WTC11 (cell line): ENCODE data around the gene CACNG1. TPM values are rescaled to one million over a fixed set of nuclear protein-coding genes. Genes with fewer than 3 reads are reported as not detected.

Experiments used
- ATAC-seq: fragments of 200-7000 bp; cut with Tn5 transposase; 2 replicates; pipeline ENCODE4 v1.10.0; 2021; ENCODE audit warnings: mild to moderate bottlenecking, moderate library complexity
- CTCF ChIA-PET: fragments of 300-600 bp; sonication (Branson Sonifier 250); formaldehyde crosslinking; loops from one replicate; lab custom pipeline; 2021; ENCODE audit warnings: antibody characterized with exemption; lab: Charles Lee
- POLR2A ChIA-PET: fragments of 350-600 bp; sonication (Branson Sonifier 250); formaldehyde crosslinking; loops from one replicate; lab custom pipeline; 2021; ENCODE audit warnings: antibody characterized with exemption; lab: Charles Lee
- DNase-seq: peaks from one replicate; pipeline ENCODE4 v3.0.0; 2021; ENCODE audit warnings: low spot score
- H3K27ac Mint-ChIP-seq: 2 replicates; pipeline ENCODE4 v1.8.0; 2021; ENCODE audit warnings: mixed read lengths
- H3K27me3 Mint-ChIP-seq: 2 replicates; pipeline ENCODE4 v1.8.0; 2021; ENCODE audit warnings: low read depth, mild to moderate bottlenecking, moderate library complexity, mixed read lengths
- H3K36me3 Mint-ChIP-seq: 2 replicates; pipeline ENCODE4 v1.8.0; 2021; ENCODE audit warnings: mixed read lengths
- H3K4me1 Mint-ChIP-seq: 2 replicates; pipeline ENCODE4 v1.8.0; 2022; ENCODE audit warnings: mixed read lengths
- H3K4me3 Mint-ChIP-seq: 2 replicates; pipeline ENCODE4 v1.8.0; 2021; ENCODE audit warnings: mild to moderate bottlenecking, moderate library complexity, mixed read lengths
- H3K9me3 Mint-ChIP-seq: 2 replicates; pipeline ENCODE4 v1.8.0; 2021; ENCODE audit warnings: mixed read lengths
- CREM ChIP-seq: sonication (generic); formaldehyde crosslinking; IDR thresholded peaks from 2 replicates; pipeline ENCODE4 v1.8.1; 2022; ENCODE audit warnings: mild to moderate bottlenecking, missing genetic modification reagents, moderate library complexity
- ESRRA ChIP-seq: sonication (generic); formaldehyde crosslinking; IDR thresholded peaks from 2 replicates; pipeline ENCODE4 v1.8.1; 2022; ENCODE audit warnings: mild to moderate bottlenecking, missing genetic modification reagents, borderline replicate concordance
- JAZF1 ChIP-seq: fragments of 250-450 bp; sonication (Bioruptor Pico); IDR thresholded peaks from 2 replicates; pipeline ENCODE4 v1.9.0; 2021; ENCODE audit warnings: moderate library complexity, mild to moderate bottlenecking, inconsistent platforms
- JUN ChIP-seq: sonication (generic); formaldehyde crosslinking; IDR thresholded peaks from 2 replicates; pipeline ENCODE4 v1.8.0; 2023; ENCODE audit warnings: mild to moderate bottlenecking, missing genetic modification reagents
- NFYB ChIP-seq: sonication (generic); formaldehyde crosslinking; conservative IDR thresholded peaks from 2 replicates; pipeline ENCODE4 v1.8.0; 2022; ENCODE audit warnings: low read depth, missing genetic modification reagents
- PRRX2 ChIP-seq: fragments of 250-450 bp; sonication (Bioruptor Pico); IDR thresholded peaks from 2 replicates; pipeline ENCODE4 v1.8.0; 2021; ENCODE audit warnings: mild to moderate bottlenecking
- ZNF121 ChIP-seq: sonication (generic); formaldehyde crosslinking; IDR thresholded peaks from 2 replicates; pipeline ENCODE4 v1.8.0; 2023; ENCODE audit warnings: missing genetic modification reagents
- ZNF263 ChIP-seq: sonication (generic); formaldehyde crosslinking; IDR thresholded peaks from 2 replicates; pipeline ENCODE4 v1.8.1; 2022; ENCODE audit warnings: low read depth, mild to moderate bottlenecking, moderate library complexity, missing genetic modification reagents
- total RNA-seq: library from RNA; stranded (reverse); gene quantifications from 3 replicates; pipeline ENCODE4 v1.2.3, GENCODE V29; 2021
- TF ChIP-seq, protein P1 (sequence below): fragments of 250-450 bp; sonication (Bioruptor Pico); conservative IDR thresholded peaks from 2 replicates; pipeline ENCODE4 v1.9.0; 2021; ENCODE audit warnings: mild to moderate bottlenecking
- TF ChIP-seq, protein P2 (sequence below): sonication (generic); formaldehyde crosslinking; IDR thresholded peaks from 2 replicates; pipeline ENCODE4 v1.8.1; 2022; ENCODE audit warnings: mild to moderate bottlenecking, missing genetic modification reagents, moderate library complexity, borderline replicate concordance
- TF ChIP-seq, protein P3 (sequence below): fragments of 250-450 bp; sonication (Bioruptor Pico); IDR thresholded peaks from 2 replicates; pipeline ENCODE4 v1.9.0; 2021; ENCODE audit warnings: mild to moderate bottlenecking
- TF ChIP-seq, protein P4 (sequence below): sonication (generic); formaldehyde crosslinking; IDR thresholded peaks from 2 replicates; pipeline ENCODE4 v1.8.0; 2022; ENCODE audit warnings: missing genetic modification reagents
- TF ChIP-seq, protein P5 (sequence below): sonication (generic); formaldehyde crosslinking; IDR thresholded peaks from 2 replicates; pipeline ENCODE4 v1.8.0; 2022; ENCODE audit warnings: mild to moderate bottlenecking, missing genetic modification reagents
- TF ChIP-seq, protein P6 (sequence below): fragments of 250-450 bp; sonication (Bioruptor Pico); IDR thresholded peaks from 2 replicates; pipeline ENCODE4 v2.1.2; 2022; ENCODE audit warnings: mild to moderate bottlenecking, moderate library complexity
- TF ChIP-seq, protein P7 (sequence below): sonication (generic); formaldehyde crosslinking; IDR thresholded peaks from 2 replicates; pipeline ENCODE4 v1.8.1; 2023; ENCODE audit warnings: mild to moderate bottlenecking, missing genetic modification reagents, moderate library complexity
- TF ChIP-seq, protein P8 (sequence below): sonication (generic); formaldehyde crosslinking; IDR thresholded peaks from 2 replicates; pipeline ENCODE4 v1.8.1; 2023; ENCODE audit warnings: mild to moderate bottlenecking, missing genetic modification reagents
- TF ChIP-seq, protein P9 (sequence below): sonication (generic); formaldehyde crosslinking; conservative IDR thresholded peaks from 2 replicates; pipeline ENCODE4 v1.8.1; 2022; ENCODE audit warnings: mild to moderate bottlenecking, missing genetic modification reagents

CACNG1 gene
- total RNA-seq, 1 experiment from 2014 or later = not detected

DNA sequence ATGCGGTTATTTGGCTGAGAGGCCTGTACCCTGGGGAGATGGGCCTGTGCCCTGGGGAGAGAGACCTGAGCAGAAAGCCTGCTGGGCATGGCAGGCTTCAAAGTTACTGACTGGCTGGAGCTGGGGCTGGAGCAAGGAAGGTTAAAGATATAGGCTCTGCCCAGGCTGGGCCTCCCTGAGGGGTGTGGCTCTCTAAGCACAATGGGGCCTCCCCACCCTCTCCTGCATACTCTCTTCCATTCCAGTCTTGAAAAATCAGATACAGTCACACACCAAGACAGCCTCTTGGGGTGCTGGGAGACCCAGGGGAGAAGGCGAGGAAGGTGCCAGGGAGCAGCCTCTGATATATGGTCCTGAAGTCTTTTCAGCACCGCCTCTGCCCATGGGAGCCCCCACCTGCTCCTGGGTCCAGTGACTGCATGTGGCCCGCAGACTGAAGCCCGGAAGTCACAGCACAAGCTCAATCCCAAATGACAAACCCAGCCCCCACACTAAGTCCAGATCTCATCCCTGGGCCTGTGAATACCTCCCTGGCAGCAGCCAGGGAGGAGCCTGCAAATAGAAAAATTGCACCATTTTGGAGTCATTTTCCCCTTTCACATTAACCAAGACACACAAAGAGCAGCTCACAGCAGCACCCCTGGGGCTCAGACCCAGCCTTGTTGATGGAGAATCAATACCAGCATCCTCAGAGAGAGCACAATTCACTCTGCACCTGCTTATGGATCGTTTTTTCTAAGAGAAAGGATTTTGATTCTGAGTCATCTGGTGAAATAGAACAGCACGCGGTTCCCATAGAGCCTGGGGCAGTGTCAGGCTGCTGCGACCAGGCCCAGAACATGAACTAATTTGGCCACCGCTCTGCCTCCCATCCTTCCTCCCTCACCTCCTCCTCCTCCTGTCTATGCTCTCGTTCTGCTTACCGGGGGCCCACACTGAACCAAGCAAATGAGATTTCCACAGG, 25.6 kb upstream of the CACNG1 start:
- DNase-seq (no peak), ATAC-seq (no peak)
- H3K27me3 Mint-ChIP-seq = no peaks in the 10 kb centered on the region
- no peak overlapping the region for H3K4me3 Mint-ChIP-seq
- no peaks in the 10 kb centered on the region for H3K9me3 Mint-ChIP-seq
- no peaks in the 10 kb centered on the region for H3K36me3 Mint-ChIP-seq
- H3K4me1 Mint-ChIP-seq = peaks cover 4% of the 10 kb centered on the region
- ChIA-PET POLR2A (interaction anchor here (0.6 kb wide), 1 partner anchor 346 kb away, joined by 7 read pairs; no protein-coding TSS in a partner anchor), CTCF (interaction anchor here (1.4 kb wide), 1 partner anchor 102 kb away, joined by 3 read pairs; no protein-coding TSS in a partner anchor)
- H3K27ac Mint-ChIP-seq = no peak overlapping the region
- no peak for TF ChIP-seq JAZF1 (CRISPR knock-in tag)
- no peak for TF ChIP-seq PRRX2
- no peak for TF ChIP-seq NFYB (CRISPR knock-in tag)
- TF ChIP-seq ESRRA (CRISPR knock-in tag) = no peak
- TF ChIP-seq, protein P1, sequence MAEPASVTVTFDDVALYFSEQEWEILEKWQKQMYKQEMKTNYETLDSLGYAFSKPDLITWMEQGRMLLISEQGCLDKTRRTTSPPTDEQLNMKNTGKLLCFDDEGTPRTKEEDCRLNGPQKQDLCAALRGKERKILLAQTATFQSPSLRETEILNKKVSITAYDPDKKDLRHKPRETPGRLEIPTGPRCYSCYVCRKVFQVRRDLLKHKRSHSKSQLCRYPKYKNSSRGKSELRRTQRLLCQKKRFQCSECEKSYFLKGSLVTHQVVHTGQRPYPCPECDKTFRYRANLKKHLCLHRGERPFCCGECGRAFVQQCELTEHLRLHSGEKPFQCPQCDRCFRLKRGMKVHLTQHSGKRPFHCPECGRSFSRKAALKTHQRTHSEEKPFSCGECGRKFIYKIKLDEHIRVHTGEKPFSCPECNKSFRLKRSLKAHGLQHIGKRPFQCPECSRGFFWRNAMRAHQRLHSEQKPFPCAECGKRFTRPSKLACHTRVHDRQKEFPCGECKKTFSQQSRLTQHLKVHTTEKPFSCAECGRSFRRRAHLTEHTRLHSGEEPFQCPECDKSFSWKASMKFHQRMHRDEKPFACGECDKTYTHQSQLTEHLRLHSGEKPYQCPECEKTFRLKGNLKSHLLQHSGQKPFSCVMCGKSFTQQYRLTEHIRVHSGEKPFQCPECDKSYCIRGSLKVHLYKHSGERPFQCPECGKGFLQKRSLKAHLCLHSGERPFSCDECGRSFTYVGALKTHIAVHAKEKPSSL (CRISPR knock-in tag) = no peak
- TF ChIP-seq JUN = no peak
- TF ChIP-seq ZNF263 (CRISPR knock-in tag) = no peak
- no peak for TF ChIP-seq CREM (CRISPR knock-in tag)
- TF ChIP-seq, protein P2, sequence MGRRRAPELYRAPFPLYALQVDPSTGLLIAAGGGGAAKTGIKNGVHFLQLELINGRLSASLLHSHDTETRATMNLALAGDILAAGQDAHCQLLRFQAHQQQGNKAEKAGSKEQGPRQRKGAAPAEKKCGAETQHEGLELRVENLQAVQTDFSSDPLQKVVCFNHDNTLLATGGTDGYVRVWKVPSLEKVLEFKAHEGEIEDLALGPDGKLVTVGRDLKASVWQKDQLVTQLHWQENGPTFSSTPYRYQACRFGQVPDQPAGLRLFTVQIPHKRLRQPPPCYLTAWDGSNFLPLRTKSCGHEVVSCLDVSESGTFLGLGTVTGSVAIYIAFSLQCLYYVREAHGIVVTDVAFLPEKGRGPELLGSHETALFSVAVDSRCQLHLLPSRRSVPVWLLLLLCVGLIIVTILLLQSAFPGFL (CRISPR knock-in tag) = no peak
- TF ChIP-seq, protein P3, sequence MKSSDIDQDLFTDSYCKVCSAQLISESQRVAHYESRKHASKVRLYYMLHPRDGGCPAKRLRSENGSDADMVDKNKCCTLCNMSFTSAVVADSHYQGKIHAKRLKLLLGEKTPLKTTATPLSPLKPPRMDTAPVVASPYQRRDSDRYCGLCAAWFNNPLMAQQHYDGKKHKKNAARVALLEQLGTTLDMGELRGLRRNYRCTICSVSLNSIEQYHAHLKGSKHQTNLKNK (CRISPR knock-in tag) = no peak
- TF ChIP-seq, protein P4, sequence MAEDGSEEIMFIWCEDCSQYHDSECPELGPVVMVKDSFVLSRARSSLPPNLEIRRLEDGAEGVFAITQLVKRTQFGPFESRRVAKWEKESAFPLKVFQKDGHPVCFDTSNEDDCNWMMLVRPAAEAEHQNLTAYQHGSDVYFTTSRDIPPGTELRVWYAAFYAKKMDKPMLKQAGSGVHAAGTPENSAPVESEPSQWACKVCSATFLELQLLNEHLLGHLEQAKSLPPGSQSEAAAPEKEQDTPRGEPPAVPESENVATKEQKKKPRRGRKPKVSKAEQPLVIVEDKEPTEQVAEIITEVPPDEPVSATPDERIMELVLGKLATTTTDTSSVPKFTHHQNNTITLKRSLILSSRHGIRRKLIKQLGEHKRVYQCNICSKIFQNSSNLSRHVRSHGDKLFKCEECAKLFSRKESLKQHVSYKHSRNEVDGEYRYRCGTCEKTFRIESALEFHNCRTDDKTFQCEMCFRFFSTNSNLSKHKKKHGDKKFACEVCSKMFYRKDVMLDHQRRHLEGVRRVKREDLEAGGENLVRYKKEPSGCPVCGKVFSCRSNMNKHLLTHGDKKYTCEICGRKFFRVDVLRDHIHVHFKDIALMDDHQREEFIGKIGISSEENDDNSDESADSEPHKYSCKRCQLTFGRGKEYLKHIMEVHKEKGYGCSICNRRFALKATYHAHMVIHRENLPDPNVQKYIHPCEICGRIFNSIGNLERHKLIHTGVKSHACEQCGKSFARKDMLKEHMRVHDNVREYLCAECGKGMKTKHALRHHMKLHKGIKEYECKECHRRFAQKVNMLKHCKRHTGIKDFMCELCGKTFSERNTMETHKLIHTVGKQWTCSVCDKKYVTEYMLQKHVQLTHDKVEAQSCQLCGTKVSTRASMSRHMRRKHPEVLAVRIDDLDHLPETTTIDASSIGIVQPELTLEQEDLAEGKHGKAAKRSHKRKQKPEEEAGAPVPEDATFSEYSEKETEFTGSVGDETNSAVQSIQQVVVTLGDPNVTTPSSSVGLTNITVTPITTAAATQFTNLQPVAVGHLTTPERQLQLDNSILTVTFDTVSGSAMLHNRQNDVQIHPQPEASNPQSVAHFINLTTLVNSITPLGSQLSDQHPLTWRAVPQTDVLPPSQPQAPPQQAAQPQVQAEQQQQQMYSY (CRISPR knock-in tag) = no peak
- TF ChIP-seq, protein P5, sequence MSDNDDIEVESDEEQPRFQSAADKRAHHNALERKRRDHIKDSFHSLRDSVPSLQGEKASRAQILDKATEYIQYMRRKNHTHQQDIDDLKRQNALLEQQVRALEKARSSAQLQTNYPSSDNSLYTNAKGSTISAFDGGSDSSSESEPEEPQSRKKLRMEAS = no peak
- TF ChIP-seq, protein P6, sequence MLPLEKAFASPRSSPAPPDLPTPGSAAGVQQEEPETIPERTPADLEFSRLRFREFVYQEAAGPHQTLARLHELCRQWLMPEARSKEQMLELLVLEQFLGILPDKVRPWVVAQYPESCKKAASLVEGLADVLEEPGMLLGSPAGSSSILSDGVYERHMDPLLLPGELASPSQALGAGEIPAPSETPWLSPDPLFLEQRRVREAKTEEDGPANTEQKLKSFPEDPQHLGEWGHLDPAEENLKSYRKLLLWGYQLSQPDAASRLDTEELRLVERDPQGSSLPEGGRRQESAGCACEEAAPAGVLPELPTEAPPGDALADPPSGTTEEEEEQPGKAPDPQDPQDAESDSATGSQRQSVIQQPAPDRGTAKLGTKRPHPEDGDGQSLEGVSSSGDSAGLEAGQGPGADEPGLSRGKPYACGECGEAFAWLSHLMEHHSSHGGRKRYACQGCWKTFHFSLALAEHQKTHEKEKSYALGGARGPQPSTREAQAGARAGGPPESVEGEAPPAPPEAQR = no peak
- TF ChIP-seq ZNF121 (CRISPR knock-in tag) = no peak
- TF ChIP-seq, protein P7, sequence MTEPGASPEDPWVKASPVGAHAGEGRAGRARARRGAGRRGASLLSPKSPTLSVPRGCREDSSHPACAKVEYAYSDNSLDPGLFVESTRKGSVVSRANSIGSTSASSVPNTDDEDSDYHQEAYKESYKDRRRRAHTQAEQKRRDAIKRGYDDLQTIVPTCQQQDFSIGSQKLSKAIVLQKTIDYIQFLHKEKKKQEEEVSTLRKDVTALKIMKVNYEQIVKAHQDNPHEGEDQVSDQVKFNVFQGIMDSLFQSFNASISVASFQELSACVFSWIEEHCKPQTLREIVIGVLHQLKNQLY (CRISPR knock-in tag) = no peak
- TF ChIP-seq, protein P8, sequence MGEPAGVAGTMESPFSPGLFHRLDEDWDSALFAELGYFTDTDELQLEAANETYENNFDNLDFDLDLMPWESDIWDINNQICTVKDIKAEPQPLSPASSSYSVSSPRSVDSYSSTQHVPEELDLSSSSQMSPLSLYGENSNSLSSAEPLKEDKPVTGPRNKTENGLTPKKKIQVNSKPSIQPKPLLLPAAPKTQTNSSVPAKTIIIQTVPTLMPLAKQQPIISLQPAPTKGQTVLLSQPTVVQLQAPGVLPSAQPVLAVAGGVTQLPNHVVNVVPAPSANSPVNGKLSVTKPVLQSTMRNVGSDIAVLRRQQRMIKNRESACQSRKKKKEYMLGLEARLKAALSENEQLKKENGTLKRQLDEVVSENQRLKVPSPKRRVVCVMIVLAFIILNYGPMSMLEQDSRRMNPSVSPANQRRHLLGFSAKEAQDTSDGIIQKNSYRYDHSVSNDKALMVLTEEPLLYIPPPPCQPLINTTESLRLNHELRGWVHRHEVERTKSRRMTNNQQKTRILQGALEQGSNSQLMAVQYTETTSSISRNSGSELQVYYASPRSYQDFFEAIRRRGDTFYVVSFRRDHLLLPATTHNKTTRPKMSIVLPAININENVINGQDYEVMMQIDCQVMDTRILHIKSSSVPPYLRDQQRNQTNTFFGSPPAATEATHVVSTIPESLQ (CRISPR knock-in tag) = no peak
- TF ChIP-seq, protein P9, sequence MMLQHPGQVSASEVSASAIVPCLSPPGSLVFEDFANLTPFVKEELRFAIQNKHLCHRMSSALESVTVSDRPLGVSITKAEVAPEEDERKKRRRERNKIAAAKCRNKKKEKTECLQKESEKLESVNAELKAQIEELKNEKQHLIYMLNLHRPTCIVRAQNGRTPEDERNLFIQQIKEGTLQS = no peak
